CD4-positive, alpha-beta T cell (primary cell): ENCODE results near the gene RIN3. TPM values are rescaled to one million over a fixed set of nuclear protein-coding genes. Genes with fewer than 3 reads are reported as not detected.

Experiments
- ATAC-seq: fragments of 200-7000 bp; cut with Tn5 transposase; one replicate; pipeline ENCODE4 v1.10.0; 2022; ENCODE audit warnings: mild to moderate bottlenecking; ENCODE audit not compliant: poor library complexity
- CTCF ChIA-PET: fragments of 350-600 bp; sonication (Branson Sonifier 250); formaldehyde crosslinking; loops from one replicate; lab custom pipeline; 2021; ENCODE audit warnings: antibody characterized with exemption, inconsistent platforms; lab: Charles Lee
- POLR2A ChIA-PET: fragments of 350-600 bp; sonication (Branson Sonifier 250); formaldehyde crosslinking; loops from one replicate; lab custom pipeline; 2021; ENCODE audit warnings: antibody characterized with exemption, inconsistent platforms; lab: Charles Lee
- DNase-seq, 14 experiments: peaks; one replicate each; pipeline ENCODE4 v3.0.0-alpha.2; 2013 to 2020; ENCODE audit warnings: mixed read lengths in 2 of 14
- H3K27ac ChIP-seq, 2 donors: one replicate each; pipeline versions ENCODE4 v1.5.1 to v1.7.0; 2013; ENCODE audit warnings: low read length in 2 of 2, low read depth in 1 of 2, mild to moderate bottlenecking in 1 of 2
- H3K27me3 ChIP-seq, 2 experiments: 1 replicate in 1 of 2; 2 replicates in 1 of 2; pipeline versions ENCODE4 v1.6.1 to v1.7.0; 2013; ENCODE audit warnings: low read length in 2 of 2, control low read depth in 1 of 2, mild to moderate bottlenecking in 1 of 2, moderate library complexity in 1 of 2; ENCODE audit not compliant: insufficient read depth in 2 of 2, control insufficient read depth in 1 of 2
- H3K36me3 ChIP-seq: one replicate; pipeline ENCODE4 v1.6.1; 2013; ENCODE audit warnings: low read length, control low read depth; ENCODE audit not compliant: insufficient read depth
- H3K4me1 ChIP-seq: one replicate; pipeline ENCODE4 v1.6.1; 2013; ENCODE audit warnings: low read length, control low read depth; ENCODE audit not compliant: insufficient read depth
- H3K4me3 ChIP-seq: one replicate; pipeline ENCODE4 v1.5.1; 2013; ENCODE audit warnings: mild to moderate bottlenecking, low read length, moderate library complexity
- H3K9me3 ChIP-seq, 2 experiments: 1 replicate in 1 of 2; 2 replicates in 1 of 2; pipeline versions ENCODE4 v1.6.1 to v1.7.0; 2013; ENCODE audit warnings: low read length in 2 of 2, mild to moderate bottlenecking in 2 of 2, control low read depth in 1 of 2, moderate library complexity in 1 of 2; ENCODE audit not compliant: control insufficient read depth in 1 of 2, insufficient read depth in 1 of 2
- H3K27ac Mint-ChIP-seq: one replicate; pipeline ENCODE4 v1.8.0; 2020; ENCODE audit warnings: mixed read lengths
- H3K27me3 Mint-ChIP-seq: one replicate; pipeline ENCODE4 v1.8.0; 2021; ENCODE audit warnings: mixed read lengths
- H3K36me3 Mint-ChIP-seq: one replicate; pipeline ENCODE4 v1.8.0; 2021; ENCODE audit warnings: low read depth, mixed read lengths
- H3K4me1 Mint-ChIP-seq: one replicate; pipeline ENCODE4 v1.8.0; 2021; ENCODE audit warnings: low read depth, mixed read lengths
- H3K4me3 Mint-ChIP-seq: one replicate; pipeline ENCODE4 v1.8.0; 2020; ENCODE audit warnings: mild to moderate bottlenecking, mixed read lengths
- H3K9me3 Mint-ChIP-seq: one replicate; pipeline ENCODE4 v1.8.0; 2020; ENCODE audit warnings: mixed read lengths
- intact Hi-C, 2 experiments: fragments of 100-400 bp; cut with DNase I in 1 of 2; cut with micrococcal nuclease in 1 of 2; formaldehyde crosslinking; loops; one replicate each; pipeline versions ENCODE4 v1.15.1 to v1.9.0; 2023 to 2025; cut with DNase I, micrococcal nuclease
- total RNA-seq, 174 experiments: library from RNA in 2 of 174; stranded (reverse) in 2 of 174; gene quantifications; one replicate each; pipeline ENCODE4 v1.2.3 and lab custom pipeline; 2021 to 2026
- TF ChIP-seq, protein P1 (sequence below): fragments of 200-600 bp; IDR thresholded peaks from one replicate; pipeline ENCODE4 v1.8.0; 2022; ENCODE audit warnings: antibody characterized with exemption, mild to moderate bottlenecking

Gene RIN3
- total RNA-seq, 2 experiments from 2014 or later: 67.9 to 72.2 TPM

- intact Hi-C loops: loop anchor here in 1 of 2 experiments (5.0 kb wide), 1 partner anchor 44 kb away; no protein-coding TSS in a partner anchor
- Mint-ChIP-seq H3K27me3 (no peaks in the 10 kb centered on the region), H3K4me1 (peaks cover 70% of the 10 kb centered on the region), H3K36me3 (no peaks in the 10 kb centered on the region), H3K4me3 (peak overlapping the region; percentile 35), H3K9me3 (no peaks in the 10 kb centered on the region), H3K27ac (no peak overlapping the region)
- CTCF ChIA-PET: no interaction called here
- no peak overlapping the region for H3K27ac ChIP-seq
- TF ChIP-seq, protein P1, sequence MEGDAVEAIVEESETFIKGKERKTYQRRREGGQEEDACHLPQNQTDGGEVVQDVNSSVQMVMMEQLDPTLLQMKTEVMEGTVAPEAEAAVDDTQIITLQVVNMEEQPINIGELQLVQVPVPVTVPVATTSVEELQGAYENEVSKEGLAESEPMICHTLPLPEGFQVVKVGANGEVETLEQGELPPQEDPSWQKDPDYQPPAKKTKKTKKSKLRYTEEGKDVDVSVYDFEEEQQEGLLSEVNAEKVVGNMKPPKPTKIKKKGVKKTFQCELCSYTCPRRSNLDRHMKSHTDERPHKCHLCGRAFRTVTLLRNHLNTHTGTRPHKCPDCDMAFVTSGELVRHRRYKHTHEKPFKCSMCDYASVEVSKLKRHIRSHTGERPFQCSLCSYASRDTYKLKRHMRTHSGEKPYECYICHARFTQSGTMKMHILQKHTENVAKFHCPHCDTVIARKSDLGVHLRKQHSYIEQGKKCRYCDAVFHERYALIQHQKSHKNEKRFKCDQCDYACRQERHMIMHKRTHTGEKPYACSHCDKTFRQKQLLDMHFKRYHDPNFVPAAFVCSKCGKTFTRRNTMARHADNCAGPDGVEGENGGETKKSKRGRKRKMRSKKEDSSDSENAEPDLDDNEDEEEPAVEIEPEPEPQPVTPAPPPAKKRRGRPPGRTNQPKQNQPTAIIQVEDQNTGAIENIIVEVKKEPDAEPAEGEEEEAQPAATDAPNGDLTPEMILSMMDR: no peak
- DNase-seq: no peak
- no peak for ATAC-seq
- H3K36me3 ChIP-seq: no peaks in the 10 kb centered on the region
- H3K27me3 ChIP-seq: no peaks in the 10 kb centered on the region
- no peak overlapping the region for H3K4me3 ChIP-seq
- H3K4me1 ChIP-seq: peaks cover 43% of the 10 kb centered on the region
- POLR2A ChIA-PET: interaction anchor here (1.2 to 2.4 kb wide), 3 partner anchors 11 to 24 kb away, joined by 4 to 5 read pairs (median 4); no protein-coding TSS in a partner anchor
- H3K9me3 ChIP-seq: no peaks in the 10 kb centered on the region
Observed at GRCh38 chr14:92538412-92538985, 24.9 kb downstream of the RIN3 start.

GRCh38 chr14:92539419-92539818, 25.8 kb downstream of the RIN3 start:
- POLR2A ChIA-PET: interaction anchor here (1.5 to 2.4 kb wide), 2 partner anchors 17 to 25 kb away, joined by 4 to 5 read pairs; no protein-coding TSS in a partner anchor
- H3K4me1 ChIP-seq: peaks cover 43% of the 10 kb centered on the region

GRCh38 chr14:92539875-92540274, 26.3 kb downstream of the RIN3 start:
- no peaks in the 10 kb centered on the region for H3K27me3 ChIP-seq
- ATAC-seq (no peak), DNase-seq (no peak)
- POLR2A ChIA-PET: interaction anchor here (0.8 to 2.4 kb wide), 2 partner anchors 25 to 47 kb away, joined by 3 to 5 read pairs; no protein-coding TSS in a partner anchor
- no peak overlapping the region for H3K27ac ChIP-seq
- H3K9me3 ChIP-seq: no peaks in the 10 kb centered on the region
- peaks cover 66% of the 10 kb centered on the region for H3K4me1 Mint-ChIP-seq
- H3K36me3 Mint-ChIP-seq: no peaks in the 10 kb centered on the region
- H3K27me3 Mint-ChIP-seq: no peaks in the 10 kb centered on the region
- intact Hi-C loops: loop anchor here (5.0 to 10.0 kb wide), 2 partner anchors 42 to 115 kb away; no protein-coding TSS in a partner anchor
- no peak overlapping the region for H3K27ac Mint-ChIP-seq
- TF ChIP-seq, protein P1: no peak
- H3K36me3 ChIP-seq: no peaks in the 10 kb centered on the region
- H3K9me3 Mint-ChIP-seq: no peaks in the 10 kb centered on the region
- no peak overlapping the region for H3K4me3 ChIP-seq
- no peak overlapping the region for H3K4me3 Mint-ChIP-seq
- peaks cover 41% of the 10 kb centered on the region for H3K4me1 ChIP-seq
- CTCF ChIA-PET: no interaction called here

More at GRCh38 chr14:92539419-92539818, 25.8 kb downstream of the RIN3 start:
- no peak for ATAC-seq
- TF ChIP-seq, protein P1: no peak
- no peak overlapping the region for H3K27ac Mint-ChIP-seq
- H3K36me3 Mint-ChIP-seq: no peaks in the 10 kb centered on the region
- Histone ChIP-seq H3K4me3 (no peak overlapping the region), H3K27ac (no peak overlapping the region), H3K36me3 (no peaks in the 10 kb centered on the region), H3K27me3 (no peaks in the 10 kb centered on the region), H3K9me3 (no peaks in the 10 kb centered on the region)
- peaks cover 70% of the 10 kb centered on the region for H3K4me1 Mint-ChIP-seq
- intact Hi-C loops: loop anchor here in 1 of 2 experiments (5.0 kb wide), 1 partner anchor 43 kb away; no protein-coding TSS in a partner anchor
- CTCF ChIA-PET: no interaction called here
- H3K27me3 Mint-ChIP-seq: no peaks in the 10 kb centered on the region
- H3K4me3 Mint-ChIP-seq: no peak overlapping the region
- DNase-seq: no peak
- H3K9me3 Mint-ChIP-seq: no peaks in the 10 kb centered on the region
